ENCODE measurements around the gene KRT28.
A peak's percentile ranks its signal among the peaks of the same experiment; 100 is the strongest.

KRT28 gene

DNA sequence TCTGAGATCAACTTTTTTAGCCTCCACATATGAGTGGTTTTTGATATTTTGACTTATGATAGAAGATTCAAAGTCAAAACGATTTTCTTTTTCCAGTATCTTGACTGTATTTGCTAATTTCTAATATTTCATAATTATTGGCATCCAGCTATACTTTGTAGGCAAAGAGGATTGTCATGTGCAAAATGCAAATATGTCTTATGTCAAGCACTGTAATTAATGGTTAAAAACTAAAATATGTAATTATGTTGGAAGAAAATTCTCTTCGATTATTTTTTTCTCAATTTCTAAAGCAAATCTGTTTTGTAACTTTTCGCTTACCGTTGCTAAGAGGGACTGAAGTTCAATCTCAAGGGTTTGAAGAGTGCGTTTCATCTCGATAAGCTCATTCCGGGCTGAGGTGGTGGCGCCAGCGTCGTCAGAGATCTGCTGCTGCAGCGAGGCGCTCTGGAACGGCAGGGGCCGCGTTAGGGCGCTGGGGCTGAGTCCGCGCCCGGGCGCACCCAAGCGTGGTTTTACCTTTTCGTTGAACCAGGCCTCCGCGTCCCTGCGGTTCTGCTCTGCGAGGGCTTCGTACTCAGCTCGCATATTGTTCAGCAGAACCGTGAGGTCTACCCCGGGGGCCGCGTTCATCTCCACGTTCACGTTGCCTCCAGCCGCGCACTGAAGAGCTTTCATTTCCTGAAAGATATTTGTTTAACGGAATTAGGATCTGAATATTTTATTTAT is 20.4 kb downstream of the KRT28 start:
- Histone ChIP-seq H3K4ac (ENCODE audit: low read depth in 1 of 2, low read length in 2 of 2) (no peak overlapping the region), H2AFZ (ENCODE audit: low read depth, low read length) (no peak overlapping the region), H3K9me3 (ENCODE audit: control insufficient read depth, low read length) (no peaks in the 10 kb centered on the region), H2AK5ac (ENCODE audit: low read length, severe bottlenecking) (no peak overlapping the region), H3K27me3 (ENCODE audit: control insufficient read depth in 1 of 2, insufficient read depth in 1 of 2, low read length in 2 of 2) (peaks cover 0 to 35% of the 10 kb centered on the region in 2 experiments), H3K18ac (ENCODE audit: low read depth in 1 of 2, low read length in 2 of 2) (no peak overlapping the region), H2BK12ac (ENCODE audit: low read length in 2 of 2) (no peak overlapping the region), H3K27ac (ENCODE audit: low read length, poor library complexity, severe bottlenecking) (no peak overlapping the region), H2BK5ac (ENCODE audit: low read depth, low read length, poor library complexity, severe bottlenecking) (no peak overlapping the region), H4K91ac (ENCODE audit: low read length) (no peak overlapping the region), H2BK120ac (ENCODE audit: low read depth, low read length) (no peak overlapping the region), H3K36me3 (ENCODE audit: control insufficient read depth in 1 of 2, insufficient read depth in 2 of 2, low read depth in 1 of 2, low read length in 2 of 2) (no peaks in the 10 kb centered on the region), H3K4me1 (ENCODE audit: control insufficient read depth, insufficient read depth, low read depth, low read length) (no peaks in the 10 kb centered on the region), H3K4me2 (ENCODE audit: low read length, poor library complexity, severe bottlenecking) (no peak overlapping the region), H3K23ac (ENCODE audit: low read length in 2 of 2) (no peak overlapping the region), H4K8ac (ENCODE audit: low read length) (no peak overlapping the region), H3K4me3 (ENCODE audit: insufficient read depth in 1 of 2, low read depth in 1 of 2, low read length in 2 of 2) (peak overlapping the region in 1 of 2 experiments; percentile 30), H3K9ac (ENCODE audit: low read length) (no peak overlapping the region), H3K14ac (ENCODE audit: low read length in 2 of 2) (no peak overlapping the region), H3K79me1 (replicated peaks; ENCODE audit: low read length, poor library complexity, severe bottlenecking) (no peaks in the 10 kb centered on the region), H2BK15ac (ENCODE audit: low read depth, poor library complexity, severe bottlenecking) (no peak overlapping the region)
- 65% methylated on average over 35 of the region's 37 CpGs for WGBS
- no peak for DNase-seq

DNA sequence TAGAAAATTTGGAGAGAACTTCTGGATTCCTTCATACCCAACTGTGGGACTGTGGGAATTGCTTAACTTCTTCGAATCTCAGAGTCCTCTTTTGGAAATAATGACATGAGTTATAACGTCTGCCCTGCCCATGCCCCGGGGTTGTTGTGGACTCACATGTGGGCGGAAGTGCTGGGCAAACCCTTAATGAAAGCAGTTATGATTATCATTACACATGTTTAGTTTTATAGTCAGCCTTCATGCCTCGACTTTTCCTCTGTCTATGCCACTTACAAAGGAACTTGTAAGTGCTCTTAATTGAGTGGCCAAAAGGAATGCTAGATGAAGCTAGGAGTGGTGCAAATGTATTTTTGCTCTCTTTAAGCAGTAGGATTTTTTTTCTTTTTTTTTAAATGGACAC is 21.3 kb downstream of the KRT28 start:
- H2BK12ac ChIP-seq (ENCODE audit: low read length in 2 of 2), result no peak overlapping the region
- no peak overlapping the region for H2BK15ac ChIP-seq (ENCODE audit: low read depth, poor library complexity, severe bottlenecking)
- no peak overlapping the region for H3K4ac ChIP-seq (ENCODE audit: low read depth in 1 of 2, low read length in 2 of 2)
- H3K9ac ChIP-seq (ENCODE audit: low read length), result no peak overlapping the region
- no peak overlapping the region for H2BK120ac ChIP-seq (ENCODE audit: low read depth, low read length)
- H3K4me1 ChIP-seq (ENCODE audit: control insufficient read depth, insufficient read depth, low read depth, low read length), result no peaks in the 10 kb centered on the region
- H3K23ac ChIP-seq (ENCODE audit: low read length in 2 of 2), result no peak overlapping the region
- H2AFZ ChIP-seq (ENCODE audit: low read depth, low read length), result no peak overlapping the region
- no peak overlapping the region for H3K27ac ChIP-seq (ENCODE audit: low read length, poor library complexity, severe bottlenecking)
- no peak overlapping the region for H4K91ac ChIP-seq (ENCODE audit: low read length)
- H2BK5ac ChIP-seq (ENCODE audit: low read depth, low read length, poor library complexity, severe bottlenecking), result no peak overlapping the region
- H3K18ac ChIP-seq (ENCODE audit: low read depth in 1 of 2, low read length in 2 of 2), result no peak overlapping the region
- no peaks in the 10 kb centered on the region for H3K36me3 ChIP-seq (ENCODE audit: control insufficient read depth in 1 of 2, insufficient read depth in 2 of 2, low read depth in 1 of 2, low read length in 2 of 2)
- H3K27me3 ChIP-seq (ENCODE audit: control insufficient read depth in 1 of 2, insufficient read depth in 1 of 2, low read length in 2 of 2), result peaks cover 0 to 35% of the 10 kb centered on the region in 2 experiments
- WGBS, result 85% methylated on average over 2 of the region's 5 CpGs
- H3K9me3 ChIP-seq (ENCODE audit: control insufficient read depth, low read length), result no peaks in the 10 kb centered on the region
- no peak overlapping the region for H4K8ac ChIP-seq (ENCODE audit: low read length)
- no peak for DNase-seq
- H2AK5ac ChIP-seq (ENCODE audit: low read length, severe bottlenecking), result no peak overlapping the region
- H3K79me1 ChIP-seq (replicated peaks; ENCODE audit: low read length, poor library complexity, severe bottlenecking), result no peaks in the 10 kb centered on the region
- no peak overlapping the region for H3K14ac ChIP-seq (ENCODE audit: low read length in 2 of 2)
- H3K4me3 ChIP-seq (ENCODE audit: insufficient read depth in 1 of 2, low read depth in 1 of 2, low read length in 2 of 2), result no peak overlapping the region
- H3K4me2 ChIP-seq (ENCODE audit: low read length, poor library complexity, severe bottlenecking), result no peak overlapping the region

DNA sequence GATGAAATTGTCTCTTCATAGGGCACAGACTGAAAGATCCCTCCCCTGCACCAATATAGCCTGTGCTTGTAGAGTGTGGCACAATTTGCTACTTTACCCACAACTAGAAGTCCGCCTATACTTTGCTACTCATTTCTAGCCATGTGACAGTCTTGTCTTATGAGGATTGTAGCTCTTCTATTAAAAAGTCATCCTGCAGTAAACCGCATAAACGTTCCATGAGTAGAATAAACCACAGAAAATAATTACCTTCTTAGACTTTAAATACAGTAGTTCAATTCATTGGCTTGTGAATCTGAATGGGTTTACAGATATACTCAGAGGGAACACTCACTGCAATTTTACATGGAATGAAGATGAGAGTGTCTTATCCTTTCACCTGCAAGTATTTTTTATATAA is 21.8 kb downstream of the KRT28 start:
- WGBS, result 100% methylated on average over 1 of the region's 3 CpGs
- no peak overlapping the region for H2BK15ac ChIP-seq (ENCODE audit: low read depth, poor library complexity, severe bottlenecking)
- no peak overlapping the region for H4K91ac ChIP-seq (ENCODE audit: low read length)
- no peak for DNase-seq
- H2AFZ ChIP-seq (ENCODE audit: low read depth, low read length), result no peak overlapping the region
- H3K18ac ChIP-seq (ENCODE audit: low read depth in 1 of 2, low read length in 2 of 2), result no peak overlapping the region
- H3K9ac ChIP-seq (ENCODE audit: low read length), result no peak overlapping the region
- H3K9me3 ChIP-seq (ENCODE audit: control insufficient read depth, low read length), result no peaks in the 10 kb centered on the region
- H3K79me1 ChIP-seq (replicated peaks; ENCODE audit: low read length, poor library complexity, severe bottlenecking), result no peaks in the 10 kb centered on the region
- H3K4me1 ChIP-seq (ENCODE audit: control insufficient read depth, insufficient read depth, low read depth, low read length), result no peaks in the 10 kb centered on the region
- H3K14ac ChIP-seq (ENCODE audit: low read length in 2 of 2), result no peak overlapping the region
- no peak overlapping the region for H2AK5ac ChIP-seq (ENCODE audit: low read length, severe bottlenecking)
- H3K36me3 ChIP-seq (ENCODE audit: control insufficient read depth in 1 of 2, insufficient read depth in 2 of 2, low read depth in 1 of 2, low read length in 2 of 2), result no peaks in the 10 kb centered on the region
- H2BK5ac ChIP-seq (ENCODE audit: low read depth, low read length, poor library complexity, severe bottlenecking), result no peak overlapping the region
- no peak overlapping the region for H3K23ac ChIP-seq (ENCODE audit: low read length in 2 of 2)
- H3K4me3 ChIP-seq (ENCODE audit: insufficient read depth in 1 of 2, low read depth in 1 of 2, low read length in 2 of 2), result no peak overlapping the region
- no peak overlapping the region for H2BK120ac ChIP-seq (ENCODE audit: low read depth, low read length)
- no peak overlapping the region for H2BK12ac ChIP-seq (ENCODE audit: low read length in 2 of 2)
- no peak overlapping the region for H3K27ac ChIP-seq (ENCODE audit: low read length, poor library complexity, severe bottlenecking)
- no peak overlapping the region for H3K4me2 ChIP-seq (ENCODE audit: low read length, poor library complexity, severe bottlenecking)
- peaks cover 0 to 35% of the 10 kb centered on the region in 2 experiments for H3K27me3 ChIP-seq (ENCODE audit: control insufficient read depth in 1 of 2, insufficient read depth in 1 of 2, low read length in 2 of 2)
- no peak overlapping the region for H4K8ac ChIP-seq (ENCODE audit: low read length)
- H3K4ac ChIP-seq (ENCODE audit: low read depth in 1 of 2, low read length in 2 of 2), result no peak overlapping the region

DNA sequence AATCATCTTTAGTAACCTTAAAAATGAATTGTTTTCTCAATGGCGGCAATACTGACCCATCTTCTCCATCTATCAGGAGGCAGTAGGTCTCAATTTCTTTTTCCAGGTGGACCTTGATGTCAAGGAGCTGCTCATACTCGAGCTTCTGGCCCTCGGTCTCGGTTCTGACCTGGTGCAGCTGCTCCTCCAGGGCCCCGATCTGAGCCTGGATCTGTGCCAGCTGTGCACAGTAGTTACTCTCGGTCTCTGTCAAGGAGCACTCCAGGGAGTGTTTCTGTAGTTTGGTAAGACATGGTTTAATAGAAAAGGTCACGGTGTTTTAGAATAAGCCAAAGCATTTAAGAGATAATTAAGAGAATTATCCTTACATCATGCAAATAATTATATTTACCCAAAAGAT is 22.3 kb downstream of the KRT28 start:
- Histone ChIP-seq H2BK15ac (ENCODE audit: low read depth, poor library complexity, severe bottlenecking) (no peak overlapping the region), H4K8ac (ENCODE audit: low read length) (no peak overlapping the region), H2AK5ac (ENCODE audit: low read length, severe bottlenecking) (no peak overlapping the region), H3K79me1 (replicated peaks; ENCODE audit: low read length, poor library complexity, severe bottlenecking) (no peaks in the 10 kb centered on the region), H4K91ac (ENCODE audit: low read length) (no peak overlapping the region), H3K14ac (ENCODE audit: low read length in 2 of 2) (no peak overlapping the region), H3K4me1 (ENCODE audit: control insufficient read depth, insufficient read depth, low read depth, low read length) (no peaks in the 10 kb centered on the region), H3K9me3 (ENCODE audit: control insufficient read depth, low read length) (no peaks in the 10 kb centered on the region), H3K27ac (ENCODE audit: low read length, poor library complexity, severe bottlenecking) (no peak overlapping the region), H2BK5ac (ENCODE audit: low read depth, low read length, poor library complexity, severe bottlenecking) (no peak overlapping the region), H3K4me2 (ENCODE audit: low read length, poor library complexity, severe bottlenecking) (no peak overlapping the region), H3K9ac (ENCODE audit: low read length) (no peak overlapping the region), H3K4me3 (ENCODE audit: insufficient read depth in 1 of 2, low read depth in 1 of 2, low read length in 2 of 2) (no peak overlapping the region), H3K18ac (ENCODE audit: low read depth in 1 of 2, low read length in 2 of 2) (no peak overlapping the region), H3K4ac (ENCODE audit: low read depth in 1 of 2, low read length in 2 of 2) (no peak overlapping the region), H2AFZ (ENCODE audit: low read depth, low read length) (no peak overlapping the region), H3K36me3 (ENCODE audit: control insufficient read depth in 1 of 2, insufficient read depth in 2 of 2, low read depth in 1 of 2, low read length in 2 of 2) (no peaks in the 10 kb centered on the region), H3K27me3 (ENCODE audit: control insufficient read depth in 1 of 2, insufficient read depth in 1 of 2, low read length in 2 of 2) (peaks cover 0 to 35% of the 10 kb centered on the region in 2 experiments), H2BK120ac (ENCODE audit: low read depth, low read length) (no peak overlapping the region), H2BK12ac (ENCODE audit: low read length in 2 of 2) (no peak overlapping the region), H3K23ac (ENCODE audit: low read length in 2 of 2) (no peak overlapping the region)
- DNase-seq, result no peak
- WGBS, result 71% methylated on average over 5 of the region's 7 CpGs

Measured in mesenchymal stem cell (in vitro differentiated cells and primary cell).